ENCODE measurements around the gene DGCR6.
"Not testable (repeated sequence)": the region's sequence is repeated elsewhere in the genome, so short reads cannot be mapped to it uniquely, and the experiment has no call there.

- TF ChIP-seq, protein P1, sequence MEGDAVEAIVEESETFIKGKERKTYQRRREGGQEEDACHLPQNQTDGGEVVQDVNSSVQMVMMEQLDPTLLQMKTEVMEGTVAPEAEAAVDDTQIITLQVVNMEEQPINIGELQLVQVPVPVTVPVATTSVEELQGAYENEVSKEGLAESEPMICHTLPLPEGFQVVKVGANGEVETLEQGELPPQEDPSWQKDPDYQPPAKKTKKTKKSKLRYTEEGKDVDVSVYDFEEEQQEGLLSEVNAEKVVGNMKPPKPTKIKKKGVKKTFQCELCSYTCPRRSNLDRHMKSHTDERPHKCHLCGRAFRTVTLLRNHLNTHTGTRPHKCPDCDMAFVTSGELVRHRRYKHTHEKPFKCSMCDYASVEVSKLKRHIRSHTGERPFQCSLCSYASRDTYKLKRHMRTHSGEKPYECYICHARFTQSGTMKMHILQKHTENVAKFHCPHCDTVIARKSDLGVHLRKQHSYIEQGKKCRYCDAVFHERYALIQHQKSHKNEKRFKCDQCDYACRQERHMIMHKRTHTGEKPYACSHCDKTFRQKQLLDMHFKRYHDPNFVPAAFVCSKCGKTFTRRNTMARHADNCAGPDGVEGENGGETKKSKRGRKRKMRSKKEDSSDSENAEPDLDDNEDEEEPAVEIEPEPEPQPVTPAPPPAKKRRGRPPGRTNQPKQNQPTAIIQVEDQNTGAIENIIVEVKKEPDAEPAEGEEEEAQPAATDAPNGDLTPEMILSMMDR (conservative IDR thresholded peaks at IDR 0.05 in 1 of 2, IDR thresholded peaks at IDR 0.05 in 1 of 2; ENCODE audit: low read depth in 1 of 2, low read length in 2 of 2), result not testable (repeated sequence)
- TF ChIP-seq EZH2 (IDR thresholded peaks at IDR 0.05; ENCODE audit: low read length, missing control alignments), result not testable (repeated sequence)
Measured at GRCh38 chr22:18947105-18947504, 41.0 kb downstream of the DGCR6 start.

Measured in fibroblast of lung (primary cell).